Liver (tissue), 3 donors: ENCODE measurements around the gene XG.
"Not testable (repeated sequence)": the region's sequence is repeated elsewhere in the genome, so short reads cannot be mapped to it uniquely, and the experiment has no call there.

Experiments used
- ATF3 ChIP-seq: IDR thresholded peaks from 2 replicates; pipeline ENCODE4 v1.6.1; 2016; ENCODE audit warnings: antibody characterized with exemption
- CTCF ChIP-seq: fragments of 150-350 bp; IDR thresholded peaks from 2 replicates; pipeline ENCODE4 v1.5.1; 2017; ENCODE audit warnings: improper control_type of control experiment, low read depth, low read length; ENCODE audit not compliant: missing input control
- SP1 ChIP-seq: IDR thresholded peaks from 2 replicates; pipeline ENCODE4 v1.6.1; 2018; ENCODE audit warnings: antibody characterized with exemption, mild to moderate bottlenecking
- TAF1 ChIP-seq: conservative IDR thresholded peaks from 2 replicates; pipeline ENCODE4 v1.6.1; 2016; ENCODE audit warnings: antibody characterized with exemption, mild to moderate bottlenecking
- TF ChIP-seq, protein P1 (sequence below): IDR thresholded peaks from 2 replicates; pipeline ENCODE4 v1.6.1; 2016; ENCODE audit warnings: antibody characterized with exemption, mild to moderate bottlenecking
- donor health status: healthy.
- donor health status: healthy.

DNA sequence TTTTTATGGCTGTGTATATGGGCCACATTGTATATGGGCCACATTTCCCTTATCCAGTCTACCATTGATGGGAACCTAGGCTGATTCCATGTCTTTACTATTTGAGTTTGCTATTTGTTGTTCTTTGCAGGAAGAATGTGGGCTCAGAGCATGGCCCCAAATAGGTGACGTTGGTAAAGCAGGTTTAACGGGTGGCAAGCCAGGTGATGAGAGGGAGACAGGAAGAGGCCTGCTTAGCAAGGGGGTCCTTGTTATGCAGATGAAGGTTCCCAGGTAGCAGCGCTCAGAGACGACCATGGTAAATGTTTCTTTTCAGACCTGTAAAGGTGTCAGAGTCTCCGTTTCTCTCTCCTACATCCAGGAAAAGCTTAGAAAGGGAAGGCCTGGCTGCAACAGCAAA lies 48.1 kb downstream of the XG start:
- TF ChIP-seq CTCF, TAF1, ATF3, SP1: not testable (repeated sequence)
- TF ChIP-seq, protein P1, sequence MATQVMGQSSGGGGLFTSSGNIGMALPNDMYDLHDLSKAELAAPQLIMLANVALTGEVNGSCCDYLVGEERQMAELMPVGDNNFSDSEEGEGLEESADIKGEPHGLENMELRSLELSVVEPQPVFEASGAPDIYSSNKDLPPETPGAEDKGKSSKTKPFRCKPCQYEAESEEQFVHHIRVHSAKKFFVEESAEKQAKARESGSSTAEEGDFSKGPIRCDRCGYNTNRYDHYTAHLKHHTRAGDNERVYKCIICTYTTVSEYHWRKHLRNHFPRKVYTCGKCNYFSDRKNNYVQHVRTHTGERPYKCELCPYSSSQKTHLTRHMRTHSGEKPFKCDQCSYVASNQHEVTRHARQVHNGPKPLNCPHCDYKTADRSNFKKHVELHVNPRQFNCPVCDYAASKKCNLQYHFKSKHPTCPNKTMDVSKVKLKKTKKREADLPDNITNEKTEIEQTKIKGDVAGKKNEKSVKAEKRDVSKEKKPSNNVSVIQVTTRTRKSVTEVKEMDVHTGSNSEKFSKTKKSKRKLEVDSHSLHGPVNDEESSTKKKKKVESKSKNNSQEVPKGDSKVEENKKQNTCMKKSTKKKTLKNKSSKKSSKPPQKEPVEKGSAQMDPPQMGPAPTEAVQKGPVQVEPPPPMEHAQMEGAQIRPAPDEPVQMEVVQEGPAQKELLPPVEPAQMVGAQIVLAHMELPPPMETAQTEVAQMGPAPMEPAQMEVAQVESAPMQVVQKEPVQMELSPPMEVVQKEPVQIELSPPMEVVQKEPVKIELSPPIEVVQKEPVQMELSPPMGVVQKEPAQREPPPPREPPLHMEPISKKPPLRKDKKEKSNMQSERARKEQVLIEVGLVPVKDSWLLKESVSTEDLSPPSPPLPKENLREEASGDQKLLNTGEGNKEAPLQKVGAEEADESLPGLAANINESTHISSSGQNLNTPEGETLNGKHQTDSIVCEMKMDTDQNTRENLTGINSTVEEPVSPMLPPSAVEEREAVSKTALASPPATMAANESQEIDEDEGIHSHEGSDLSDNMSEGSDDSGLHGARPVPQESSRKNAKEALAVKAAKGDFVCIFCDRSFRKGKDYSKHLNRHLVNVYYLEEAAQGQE: not testable (repeated sequence)
